SH-SY5Y (cell line): ENCODE measurements around the gene ITGAL.

Experiments
- GATA2 ChIP-seq: IDR thresholded peaks from 2 replicates; pipeline ENCODE4 v1.6.1; 2011; ENCODE audit warnings: mild to moderate bottlenecking, low read depth, low read length
- GATA3 ChIP-seq: IDR thresholded peaks from 2 replicates; pipeline ENCODE4 v1.6.1; 2011; ENCODE audit warnings: low read depth, mild to moderate bottlenecking, low read length, moderate library complexity

- TF ChIP-seq GATA3 (no peak), GATA2 (no peak)
These were observed 26.7 kb downstream of the ITGAL start for GRCh38 chr16:30499284-30499683.
